ENCODE data around the gene ZNRF3.
"Not testable (repeated sequence)": the region's sequence is repeated elsewhere in the genome, so short reads cannot be mapped to it uniquely, and the experiment has no call there.

Gene ZNRF3

DNA sequence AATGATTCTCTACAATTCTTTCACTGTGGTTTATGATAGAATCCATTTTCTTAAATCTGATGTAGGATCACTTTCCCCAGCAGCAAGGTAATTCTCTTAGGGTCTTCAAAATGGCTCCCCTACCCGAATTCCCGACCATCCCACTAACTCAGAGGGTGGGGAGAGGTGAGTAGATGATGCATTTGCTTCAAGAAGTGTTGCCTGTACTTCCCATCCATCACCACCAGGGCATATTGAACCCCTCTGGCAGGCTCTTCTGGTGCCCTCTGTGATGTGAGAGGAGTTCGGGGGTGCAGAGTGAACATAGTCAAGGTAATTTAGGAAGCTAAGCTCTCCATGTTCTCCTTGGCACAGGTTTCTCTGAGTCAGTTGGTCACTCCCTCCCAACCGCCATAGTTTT is 52.3 kb downstream of the ZNRF3 start:
- no peak for DNase-seq

DNA sequence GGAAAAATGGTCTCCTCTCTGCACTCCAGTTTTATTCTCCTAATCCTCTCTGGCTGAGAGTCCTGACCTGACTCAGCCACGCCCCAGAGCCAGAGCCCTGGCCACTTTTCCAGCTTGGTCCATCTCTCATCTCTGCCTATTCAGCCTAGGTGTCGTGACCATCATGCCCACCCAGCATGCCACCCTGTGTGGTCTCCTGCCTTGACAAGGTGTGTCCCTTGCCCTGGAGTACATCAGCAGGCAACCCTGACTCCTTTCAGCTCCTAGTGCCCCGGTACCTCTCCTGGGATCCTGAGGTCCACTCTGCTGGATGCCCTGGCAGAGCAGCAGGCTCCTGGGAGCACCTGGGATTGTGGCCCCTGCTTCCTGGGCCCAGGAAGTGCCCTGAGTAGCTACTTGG is 52.8 kb downstream of the ZNRF3 start:
- no peak for DNase-seq

GRCh38 chr22:28937206-28938025 is 54.0 kb downstream of the ZNRF3 start:
- no peak for DNase-seq

- no peak for DNase-seq
Measured at GRCh38 chr22:28938286-28938833, 55.0 kb downstream of the ZNRF3 start.

DNA sequence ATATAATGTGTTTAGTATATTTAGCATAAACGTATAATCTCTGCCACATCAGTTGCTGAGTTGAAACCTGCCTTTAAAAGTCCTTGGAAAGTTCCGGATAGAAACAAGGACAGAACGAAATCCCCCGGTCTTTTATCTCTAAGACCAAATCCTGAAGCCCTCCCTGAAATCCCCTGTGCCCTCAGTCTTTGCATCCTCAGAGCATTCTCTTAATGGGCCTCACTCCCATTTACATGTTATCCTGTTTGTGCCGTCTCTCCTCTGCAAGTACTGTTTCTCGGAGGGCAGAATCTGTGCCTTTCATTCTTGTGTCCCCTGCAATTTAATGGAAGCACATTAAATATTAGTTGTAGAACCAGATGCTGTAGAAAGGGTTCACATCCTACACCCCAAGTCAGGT is 56.0 kb downstream of the ZNRF3 start:
- no peak for DNase-seq

- DNase-seq: no peak
Measured at GRCh38 chr22:28939932-28940331, 56.6 kb downstream of the ZNRF3 start.

DNA sequence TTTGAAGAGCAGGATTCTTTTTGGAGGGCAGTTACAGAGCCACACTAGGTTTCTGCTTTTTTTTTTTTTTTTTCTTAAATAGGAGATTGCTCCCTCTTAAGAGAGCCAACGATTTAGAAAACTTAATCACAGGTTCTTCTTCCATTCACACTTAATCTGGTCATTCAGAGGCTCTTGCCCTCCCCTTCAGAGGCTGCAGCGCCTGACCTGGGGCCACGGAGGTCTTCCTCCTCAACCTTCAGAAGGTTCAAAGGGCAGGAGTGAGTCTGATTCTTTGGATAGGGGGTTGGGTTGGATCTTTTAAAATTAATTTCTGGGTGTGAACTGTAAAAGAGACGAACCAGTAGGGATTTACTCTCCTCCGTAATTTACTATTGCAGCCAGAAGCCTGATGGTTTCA is 57.1 kb downstream of the ZNRF3 start:
- DNase-seq: no peak

- DNase-seq: no peak
Measured at GRCh38 chr22:28942333-28942732, 59.0 kb downstream of the ZNRF3 start.

DNA sequence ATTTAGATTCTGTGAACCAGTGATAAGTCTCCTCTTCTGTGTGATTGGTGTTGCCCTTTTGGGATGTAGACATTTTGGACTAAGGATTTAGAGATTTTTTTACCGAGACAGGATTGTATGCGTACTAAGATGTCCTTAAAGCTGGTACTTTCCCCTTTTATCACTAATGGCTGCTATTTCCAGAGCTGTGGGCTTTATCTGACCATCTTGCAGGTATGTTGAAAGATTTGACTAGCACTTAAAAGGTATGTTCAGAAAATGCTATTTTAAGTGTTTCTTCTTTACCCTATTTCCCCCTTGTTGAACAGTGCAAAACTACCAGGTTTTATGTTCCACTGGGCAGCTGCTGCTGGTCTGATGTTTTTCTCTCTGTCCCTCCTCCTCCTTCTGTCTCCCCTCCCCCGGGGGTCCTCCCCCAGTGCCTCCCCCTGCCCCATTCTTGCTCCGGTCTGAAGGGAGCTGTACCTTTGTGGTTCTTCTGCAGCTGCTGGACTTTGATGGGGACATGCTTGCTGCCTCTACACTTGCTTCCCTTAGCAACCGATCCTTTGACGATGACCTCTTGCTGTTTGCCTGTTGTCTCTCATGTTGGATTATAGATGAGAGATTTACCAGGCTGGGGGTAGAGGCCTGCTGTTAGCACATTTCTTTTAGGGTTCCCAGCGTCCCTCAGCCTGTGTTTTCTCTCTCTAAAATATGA is 59.6 kb downstream of the ZNRF3 start:
- DNase-seq: no peak

DNA sequence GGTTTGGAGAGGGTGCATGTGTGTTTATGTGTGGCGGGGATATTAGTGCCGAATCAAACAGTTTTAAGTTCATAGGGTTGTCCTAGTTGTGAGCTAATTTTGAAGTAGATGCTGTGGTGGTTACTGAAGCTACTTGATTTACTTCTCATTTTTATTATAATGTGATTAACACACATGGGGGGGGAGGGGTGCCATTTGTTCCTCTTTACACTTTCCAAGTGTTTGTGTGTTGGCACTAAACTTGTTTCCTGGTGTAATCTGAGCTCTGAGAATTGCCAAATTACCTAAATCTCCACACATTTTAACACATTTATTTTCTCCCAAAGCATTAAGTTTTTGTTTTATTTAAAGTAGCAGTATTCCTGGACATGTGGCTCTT is 60.1 kb downstream of the ZNRF3 start:
- no peak for DNase-seq

- DNase-seq: no peak
Measured at GRCh38 chr22:28947125-28947524, 63.8 kb downstream of the ZNRF3 start.

DNA sequence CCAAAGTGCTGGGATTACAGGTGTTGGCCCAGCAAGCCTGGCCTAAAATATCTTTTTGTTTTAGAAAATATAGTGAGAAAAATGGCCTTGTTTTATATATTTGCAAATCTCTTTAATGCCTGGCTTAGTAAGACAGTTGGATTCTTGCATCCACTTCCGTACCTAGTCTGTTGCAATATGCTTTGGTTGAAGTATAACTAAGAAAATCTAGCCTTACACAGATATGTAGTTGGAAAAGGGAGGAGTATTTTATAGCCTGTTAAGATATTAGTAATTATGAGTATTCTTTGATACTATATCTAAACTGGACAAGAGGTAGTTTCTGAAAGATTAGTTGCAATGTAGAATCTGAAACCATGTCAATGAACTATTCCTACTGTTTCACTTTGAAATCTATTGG is 65.1 kb downstream of the ZNRF3 start:
- DNase-seq: no peak

- DNase-seq: not testable (repeated sequence)
Measured at GRCh38 chr22:28948860-28949551, 65.6 kb downstream of the ZNRF3 start.

- DNase-seq: no peak
Measured at GRCh38 chr22:28949788-28950187, 66.4 kb downstream of the ZNRF3 start.

DNA sequence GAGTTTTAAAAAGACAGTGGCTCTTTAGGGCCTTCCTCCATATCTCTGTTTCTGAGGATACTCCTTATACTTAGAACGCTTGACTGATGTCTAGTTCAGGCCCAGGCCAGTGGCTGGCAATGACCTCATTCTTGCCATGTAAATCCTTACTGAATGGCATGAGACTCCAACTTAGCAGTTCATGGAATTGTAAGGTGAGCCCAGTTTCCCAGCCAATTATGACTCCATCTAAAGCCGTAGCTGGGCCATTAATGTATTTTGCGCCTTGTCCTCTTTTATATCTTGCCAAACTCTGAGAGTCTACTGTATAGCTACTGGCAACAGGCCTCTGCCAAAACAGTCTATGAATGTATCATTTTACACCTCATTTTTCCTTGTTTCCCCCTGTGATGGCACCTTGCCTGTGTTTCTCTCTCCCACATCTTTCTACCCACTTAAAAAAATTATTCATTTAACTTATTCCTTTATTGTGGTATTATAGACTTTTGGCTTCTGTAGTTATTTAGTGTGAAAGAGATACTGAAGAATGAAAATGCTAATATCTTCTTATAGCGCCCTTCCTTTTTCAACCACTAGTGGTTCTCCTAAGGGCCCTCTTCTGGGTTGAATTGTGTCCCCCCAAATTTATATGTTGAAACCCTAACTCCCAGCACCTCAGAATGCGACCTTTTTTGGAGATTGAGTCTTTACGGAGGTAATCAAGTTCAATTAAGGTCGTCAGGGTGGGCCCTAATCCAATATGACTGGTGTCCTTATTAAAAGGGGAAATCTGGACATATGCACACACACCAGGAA is 67.4 kb downstream of the ZNRF3 start:
- no peak for DNase-seq

DNA sequence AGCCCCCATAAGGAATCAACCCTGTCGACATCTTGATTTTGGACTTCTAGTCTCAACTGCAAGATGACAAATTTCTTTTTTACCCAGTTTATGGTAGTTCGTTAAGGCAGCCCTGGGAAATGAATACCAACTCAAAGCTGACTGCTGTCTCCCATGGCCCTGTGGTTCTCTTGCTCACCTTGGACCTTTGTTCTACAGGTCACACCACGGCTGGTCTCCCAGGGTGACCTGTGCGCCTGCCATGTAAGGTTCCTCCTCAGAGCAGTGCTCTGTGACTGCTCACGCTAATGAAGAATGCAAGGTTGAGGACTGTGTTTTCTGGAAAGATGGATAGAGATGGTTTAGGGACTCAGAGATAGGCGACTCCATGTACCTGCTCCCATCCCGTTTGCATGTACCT is 68.2 kb downstream of the ZNRF3 start:
- no peak for DNase-seq

- DNase-seq: no peak
Measured at GRCh38 chr22:28951969-28952521, 68.7 kb downstream of the ZNRF3 start.

GRCh38 chr22:28952857-28953256 is 69.5 kb downstream of the ZNRF3 start:
- DNase-seq: no peak

GRCh38 chr22:28953403-28953802 is 70.0 kb downstream of the ZNRF3 start:
- DNase-seq: no peak

DNA sequence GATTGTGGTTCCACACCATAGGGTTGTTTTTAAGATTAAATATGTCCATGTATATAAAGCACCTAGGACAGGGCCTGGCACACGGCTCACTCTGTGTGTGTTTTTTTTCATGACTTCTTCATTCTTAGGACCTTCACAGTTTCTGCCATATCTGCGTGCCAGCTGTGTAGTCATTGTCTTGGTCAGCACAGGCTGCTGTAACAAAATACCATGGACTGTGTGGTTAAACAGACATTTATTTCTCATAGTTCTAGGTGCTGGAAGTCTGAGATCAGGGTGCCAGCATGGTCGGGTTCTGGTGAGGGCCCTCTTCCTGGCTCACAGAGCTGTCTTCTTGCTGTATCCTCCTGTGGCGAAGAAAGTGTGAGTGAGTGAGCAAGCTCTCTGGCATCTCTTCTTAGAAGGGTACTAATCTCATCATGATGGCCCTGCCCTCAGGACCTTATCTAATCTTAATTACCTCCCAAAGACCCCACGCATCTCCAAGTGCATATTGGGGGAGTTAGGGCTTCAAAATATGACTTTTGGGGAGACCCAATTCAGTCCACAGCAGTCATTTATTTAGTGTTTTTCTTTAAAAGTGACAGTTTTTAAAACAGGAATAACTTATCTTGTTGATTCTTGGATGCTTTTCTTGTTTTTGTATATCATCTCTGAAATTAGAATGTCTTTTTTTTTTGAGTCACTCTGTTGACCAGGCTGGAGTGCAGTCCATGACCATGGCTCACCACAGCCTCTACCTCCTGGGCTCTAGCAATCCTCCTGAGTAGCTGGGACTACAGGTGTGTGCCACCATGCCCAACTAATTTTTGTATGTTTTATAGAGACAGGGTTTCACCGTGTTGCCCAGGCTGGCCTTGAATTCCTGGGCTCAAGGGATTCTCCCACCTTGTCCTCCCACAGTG is 70.9 kb downstream of the ZNRF3 start:
- no peak for DNase-seq

- no peak for DNase-seq
Measured at GRCh38 chr22:28955817-28956216, 72.4 kb downstream of the ZNRF3 start.
